GM11168 (cell line): ENCODE measurements around the gene ZFAND3.
"Not testable (repeated sequence)": the region's sequence is repeated elsewhere in the genome, so short reads cannot be mapped to it uniquely, and the experiment has no call there.

ENCODE experiments used
- in situ Hi-C: fragments of 300-500 bp; cut with MboI; formaldehyde crosslinking; loops from one replicate; pipeline ENCODE4 v1.12.0; 2022; ENCODE audit warnings: low sequenced_read_pairs; ENCODE audit not compliant: unreplicated experiment

Gene ZFAND3

GRCh38 chr6:37926661-37927060 lies 107.1 kb downstream of the ZFAND3 start:
- in situ Hi-C loops, result no loop called here

DNA sequence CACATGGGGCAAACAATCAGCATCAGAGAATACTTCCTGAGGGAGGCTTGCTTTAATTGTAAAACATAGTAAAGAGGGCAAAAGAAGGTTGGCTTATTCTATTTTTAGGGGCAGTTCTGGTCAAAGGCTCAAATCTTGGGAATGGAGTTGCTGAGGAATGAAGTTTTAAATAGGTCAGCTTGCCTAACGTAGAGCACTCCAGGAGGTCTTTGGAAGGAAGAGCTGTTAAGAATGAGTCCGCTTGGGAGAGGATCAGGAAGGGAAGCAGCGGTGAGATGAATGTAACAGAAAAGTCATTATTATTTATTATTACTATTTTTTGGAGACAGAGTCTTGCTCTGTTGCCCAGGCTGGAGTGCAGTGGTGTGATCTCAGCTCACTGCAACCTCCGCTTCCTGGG lies 108.7 kb downstream of the ZFAND3 start:
- in situ Hi-C loops, result no loop called here

DNA sequence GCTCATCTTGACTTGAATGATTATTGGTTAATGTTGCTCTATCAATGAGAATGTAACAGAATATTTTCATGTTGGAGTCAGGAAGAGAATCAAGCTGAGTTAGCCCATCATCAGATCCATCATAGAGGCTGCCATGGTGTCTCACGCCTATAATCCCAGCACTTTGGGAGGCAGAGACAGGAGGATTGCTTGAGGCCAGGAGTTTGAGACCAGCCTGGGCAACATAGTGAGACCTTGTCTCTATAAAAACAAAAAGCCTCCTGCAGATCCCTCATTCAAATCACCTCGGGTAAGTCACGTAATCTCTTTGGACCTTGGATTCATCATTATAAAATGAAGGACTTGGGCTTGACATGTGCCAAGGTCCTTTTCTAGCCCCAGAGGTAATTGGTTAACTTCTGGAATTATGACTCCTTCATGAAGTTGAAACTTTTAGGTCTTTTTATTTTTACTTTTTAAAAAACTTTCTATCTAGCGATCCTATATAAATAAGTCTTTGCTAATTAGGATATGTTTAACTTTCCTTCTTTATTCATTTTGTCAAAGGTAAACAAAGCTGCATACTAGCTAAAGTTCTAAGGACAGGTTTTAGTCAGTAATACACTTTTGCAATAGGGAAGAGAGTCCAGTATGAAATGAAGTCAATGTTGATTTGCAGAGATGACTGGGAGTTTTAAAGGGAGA lies 110.9 kb downstream of the ZFAND3 start:
- in situ Hi-C loops, result no loop called here

DNA sequence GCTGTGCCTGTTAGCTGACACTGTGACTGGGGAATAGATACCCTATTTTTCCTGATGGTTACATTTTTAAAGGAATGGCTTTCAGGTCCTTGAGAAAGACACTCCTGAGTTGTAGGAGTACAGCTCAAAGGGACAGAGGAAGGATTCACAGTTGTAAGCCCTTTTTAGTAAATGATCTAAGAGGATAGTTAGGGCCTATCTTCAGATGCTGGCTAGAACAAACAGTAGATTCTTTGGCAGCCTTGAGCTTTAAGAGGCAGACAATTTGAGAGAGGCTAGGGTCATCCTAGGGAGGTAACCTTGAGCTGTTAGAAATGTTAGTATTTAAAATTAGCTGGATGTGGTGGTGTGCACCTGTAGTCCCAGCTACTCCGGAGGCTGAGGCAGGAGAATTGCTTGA lies 111.5 kb downstream of the ZFAND3 start:
- in situ Hi-C loops, result no loop called here

- in situ Hi-C loops, result no loop called here
Measured at GRCh38 chr6:37934276-37934675, 114.7 kb downstream of the ZFAND3 start.

- in situ Hi-C loops, result no loop called here
Measured at GRCh38 chr6:37936150-37936549, 116.6 kb downstream of the ZFAND3 start.

GRCh38 chr6:37936906-37937305 lies 117.4 kb downstream of the ZFAND3 start:
- in situ Hi-C loops, result no loop called here

GRCh38 chr6:37938909-37939308 lies 119.4 kb downstream of the ZFAND3 start:
- in situ Hi-C loops, result no loop called here

GRCh38 chr6:37940074-37940847 lies 120.7 kb downstream of the ZFAND3 start:
- in situ Hi-C loops, result no loop called here

DNA sequence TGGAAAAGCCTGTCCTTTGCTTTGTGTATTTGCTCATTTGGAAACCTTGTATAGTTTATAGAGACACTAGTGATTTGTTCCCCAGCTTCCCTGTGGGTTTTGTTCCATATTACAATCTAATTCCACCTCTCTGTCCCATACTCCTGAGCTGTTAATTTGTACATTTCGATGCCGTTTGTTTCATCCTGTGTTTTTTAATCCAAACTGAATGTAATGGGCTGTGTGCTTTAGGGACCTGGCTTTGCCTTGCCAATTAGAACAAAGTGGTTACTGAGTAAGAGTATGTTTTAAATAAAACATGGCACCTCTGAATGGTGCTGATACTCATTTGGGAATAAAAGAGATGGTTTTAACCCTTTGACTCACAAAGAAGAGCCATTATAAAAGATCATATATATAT lies 122.3 kb downstream of the ZFAND3 start:
- in situ Hi-C loops, result no loop called here

DNA sequence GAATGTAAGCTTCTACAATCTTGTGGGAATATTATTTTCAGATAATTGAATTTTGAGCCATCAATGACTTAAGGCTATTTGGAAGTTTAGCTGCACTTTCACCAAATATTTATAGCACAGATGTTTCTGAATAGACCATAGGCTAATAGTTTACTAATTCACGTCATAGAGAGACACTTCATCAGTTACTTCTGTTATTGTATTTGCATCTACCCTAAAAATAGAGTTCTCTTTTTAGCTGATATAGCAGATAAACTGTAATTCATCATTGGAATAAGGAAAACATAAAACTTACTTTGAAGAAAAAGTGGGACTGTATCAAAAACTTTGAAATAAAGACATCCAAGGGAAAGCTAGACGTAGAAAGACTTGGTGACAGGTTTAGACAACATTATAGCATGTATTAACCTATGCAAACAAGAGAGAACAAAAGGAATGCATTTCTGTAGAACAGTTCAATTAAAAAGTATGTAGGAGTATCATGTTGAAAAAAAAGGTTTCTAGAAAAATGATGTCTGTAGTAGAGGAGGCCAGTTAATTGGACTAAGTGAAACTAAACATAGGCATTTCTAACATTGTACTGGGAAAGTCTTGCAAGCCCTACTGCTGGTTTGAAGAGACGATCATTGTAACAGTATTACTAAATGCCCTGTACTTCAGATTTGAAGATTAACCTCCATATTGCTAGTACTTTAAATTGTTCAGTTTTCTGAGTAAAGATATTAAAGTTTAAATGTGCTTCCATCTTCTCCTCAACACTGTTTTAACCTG lies 123.3 kb downstream of the ZFAND3 start:
- in situ Hi-C loops, result no loop called here

GRCh38 chr6:37943436-37944058 lies 124.0 kb downstream of the ZFAND3 start:
- in situ Hi-C loops, result no loop called here

DNA sequence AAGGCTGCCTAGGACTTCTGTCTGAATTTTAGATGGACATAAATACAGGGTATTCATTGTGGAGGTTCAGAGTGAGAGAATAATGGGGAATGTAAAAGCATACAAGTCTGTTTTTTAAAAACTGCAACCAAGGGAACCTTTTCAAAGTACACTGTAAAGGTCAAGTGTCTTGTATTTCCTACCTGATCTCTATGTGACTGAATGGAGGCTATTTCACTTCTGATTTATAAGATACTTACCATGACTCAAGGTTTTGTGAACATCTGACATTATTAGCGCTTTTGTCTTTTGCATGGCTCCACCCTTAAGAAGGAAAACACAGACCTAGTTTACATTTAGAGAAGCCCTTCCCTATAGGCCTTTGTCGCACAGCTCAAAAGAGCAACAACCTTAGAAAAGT lies 126.5 kb downstream of the ZFAND3 start:
- in situ Hi-C loops, result no loop called here

- in situ Hi-C loops, result no loop called here
Measured at GRCh38 chr6:37947468-37947867, 127.9 kb downstream of the ZFAND3 start.

DNA sequence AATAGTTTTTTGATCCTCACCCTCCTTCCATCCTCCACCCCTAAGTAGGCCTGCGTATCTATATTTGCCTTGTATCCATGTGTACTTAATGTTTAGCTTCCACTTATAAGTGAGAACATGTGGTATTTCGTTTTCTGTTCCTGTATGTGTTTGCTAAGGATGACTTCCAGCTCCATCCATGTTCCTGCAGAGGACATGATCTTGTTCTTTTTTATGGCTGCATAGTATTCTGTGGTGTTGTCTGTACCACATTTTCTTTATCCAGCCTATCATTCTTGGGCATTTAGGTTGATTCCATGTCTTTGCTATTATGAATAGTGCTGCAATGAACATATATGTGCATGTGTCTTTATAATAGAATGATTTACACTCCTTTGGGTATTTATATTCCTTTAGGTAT lies 129.1 kb downstream of the ZFAND3 start:
- in situ Hi-C loops, result not testable (repeated sequence)

DNA sequence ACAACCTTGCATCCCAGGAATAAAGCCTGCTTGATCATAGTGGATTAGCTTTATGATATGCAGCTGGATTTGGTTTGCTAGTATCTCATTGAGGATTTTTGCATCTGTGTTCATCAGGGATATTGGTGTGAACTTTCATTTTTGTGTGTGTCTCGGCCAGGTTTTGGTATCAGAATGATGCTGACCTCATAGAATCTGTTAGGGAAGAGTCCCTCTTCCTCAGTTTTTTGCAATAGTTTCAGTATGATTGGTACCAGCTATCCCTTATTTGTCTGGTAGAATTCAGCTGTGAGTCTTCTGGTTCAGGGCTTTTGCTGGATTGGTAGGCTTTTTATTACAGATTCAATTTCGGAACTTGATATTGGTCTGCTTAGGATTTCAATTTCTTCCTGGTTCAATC lies 132.5 kb downstream of the ZFAND3 start:
- in situ Hi-C loops, result no loop called here

- in situ Hi-C loops, result no loop called here
Measured at GRCh38 chr6:37954791-37955190, 135.3 kb downstream of the ZFAND3 start.

DNA sequence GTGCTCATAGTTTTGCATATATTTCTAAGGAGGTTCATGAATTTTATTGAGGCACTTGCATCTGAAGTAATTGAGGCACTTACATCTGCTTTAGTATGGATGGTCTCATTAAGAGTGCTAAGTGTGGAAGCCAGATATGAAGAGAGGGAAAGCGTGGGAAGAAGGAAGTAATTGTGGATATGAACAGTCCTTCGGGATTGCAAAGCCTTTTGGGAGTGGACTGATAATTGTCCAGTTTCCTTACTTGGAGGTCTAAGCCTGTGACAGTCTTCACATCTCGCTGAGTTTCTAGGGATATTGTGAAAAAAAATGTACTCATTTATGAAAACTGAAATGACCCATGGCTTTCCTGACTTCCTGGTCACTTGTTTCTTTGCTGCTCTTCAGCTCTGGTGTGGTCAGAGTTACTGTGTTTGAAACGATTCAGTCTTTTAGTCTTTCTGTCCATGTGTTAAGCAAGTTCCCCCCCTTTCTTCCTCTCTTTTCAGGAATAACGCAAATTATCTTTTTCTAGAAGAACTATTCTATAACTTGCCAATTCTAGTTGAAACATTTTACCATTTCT lies 137.3 kb downstream of the ZFAND3 start:
- in situ Hi-C loops, result no loop called here

GRCh38 chr6:37959061-37959460 lies 139.5 kb downstream of the ZFAND3 start:
- in situ Hi-C loops, result no loop called here

- in situ Hi-C loops, result no loop called here
Measured at GRCh38 chr6:37960139-37960935, 140.8 kb downstream of the ZFAND3 start.
